Right forelimb (tissue), 1 donor: ENCODE data around the gene C22orf31.
"Not testable (repeated sequence)": the region's sequence is repeated elsewhere in the genome, so short reads cannot be mapped to it uniquely, and the experiment has no call there.

ENCODE experiments used
- DNase-seq: peaks from one replicate; pipeline ENCODE4 v3.0.0-alpha.2; 2018

Gene C22orf31

GRCh38 chr22:29053048-29053702 is 8.5 kb downstream of the C22orf31 start:
- no peak for DNase-seq

DNA sequence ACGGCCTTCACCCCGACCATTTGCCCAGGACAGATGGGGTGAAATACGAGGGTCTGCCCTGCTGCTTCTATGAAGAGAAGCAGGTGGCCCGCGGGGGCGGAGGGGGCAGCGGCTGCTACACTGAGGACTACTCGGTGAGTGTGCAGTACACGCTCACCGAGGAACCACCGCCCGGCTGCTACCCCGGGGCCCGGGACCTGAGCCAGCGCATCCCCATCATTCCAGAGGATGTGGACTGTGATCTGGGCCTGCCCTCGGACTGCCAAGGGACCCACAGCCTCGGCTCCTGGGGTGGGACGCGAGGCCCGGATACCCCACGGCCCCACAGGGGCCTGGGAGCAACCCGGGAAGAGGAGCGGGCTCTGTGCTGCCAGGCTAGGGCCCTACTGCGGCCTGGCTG is 11.2 kb downstream of the C22orf31 start:
- DNase-seq, result no peak

- no peak for DNase-seq
These were observed 11.9 kb downstream of the C22orf31 start for GRCh38 chr22:29049655-29050263.

DNA sequence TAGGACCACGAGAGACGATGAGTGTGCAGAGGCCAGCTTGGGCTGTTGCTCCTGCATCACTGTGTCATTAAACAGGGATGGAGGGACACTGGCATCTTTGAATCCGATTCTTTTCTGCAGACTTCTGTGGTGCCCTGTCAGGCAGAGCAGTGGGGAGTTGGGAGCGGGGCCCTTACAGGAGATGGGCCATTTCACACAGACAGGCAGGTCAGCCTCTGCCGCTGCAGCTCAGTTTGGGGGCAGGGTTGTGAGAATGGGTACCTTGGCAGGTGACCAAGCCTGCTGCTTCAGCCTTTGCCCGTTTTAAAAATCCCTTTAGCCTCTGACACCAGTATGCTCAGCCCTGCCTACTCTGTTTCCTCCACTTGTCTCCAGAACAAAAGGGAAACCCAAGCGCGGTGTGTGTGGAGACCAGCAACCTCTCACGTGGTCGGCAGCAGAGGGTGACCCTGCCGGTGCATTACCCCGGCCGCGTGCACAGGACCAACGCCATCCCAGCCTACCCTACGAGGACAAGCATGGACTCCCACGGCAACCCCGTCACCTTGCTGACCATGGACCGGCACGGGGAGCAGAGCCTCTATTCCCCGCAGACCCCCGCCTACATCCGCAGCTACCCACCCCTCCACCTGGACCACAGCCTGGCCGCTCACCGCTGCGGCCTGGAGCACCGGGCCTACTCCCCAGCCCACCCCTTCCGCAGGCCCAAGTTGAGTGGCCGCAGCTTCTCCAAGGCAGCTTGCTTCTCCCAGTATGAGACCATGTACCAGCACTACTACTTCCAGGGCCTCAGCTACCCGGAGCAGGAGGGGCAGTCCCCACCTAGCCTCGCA is 12.6 kb downstream of the C22orf31 start:
- no peak for DNase-seq

DNA sequence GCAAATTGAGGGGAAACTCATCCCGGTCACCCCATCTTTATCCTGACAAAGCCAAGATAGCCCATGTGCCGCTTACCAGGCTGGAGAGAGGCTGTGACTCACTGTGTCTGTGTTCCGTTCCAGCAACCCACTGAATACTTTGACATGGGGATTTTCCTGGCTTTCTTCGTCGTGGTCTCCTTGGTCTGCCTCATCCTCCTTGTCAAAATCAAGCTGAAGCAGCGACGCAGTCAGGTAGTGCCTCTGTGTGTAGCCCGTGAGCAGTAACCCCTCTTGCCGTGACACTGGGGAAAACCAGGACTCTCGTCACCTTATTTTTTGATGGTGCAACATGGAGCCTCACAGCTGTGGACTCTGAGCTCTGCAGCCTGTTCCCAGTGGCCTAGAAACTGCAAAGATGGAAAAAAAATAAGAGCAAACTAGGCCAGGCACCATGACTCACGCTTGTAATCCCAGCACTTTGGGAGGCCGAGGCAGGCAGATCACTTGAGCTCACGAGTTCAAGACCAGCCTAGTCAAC is 16.9 kb downstream of the C22orf31 start:
- no peak for DNase-seq

DNA sequence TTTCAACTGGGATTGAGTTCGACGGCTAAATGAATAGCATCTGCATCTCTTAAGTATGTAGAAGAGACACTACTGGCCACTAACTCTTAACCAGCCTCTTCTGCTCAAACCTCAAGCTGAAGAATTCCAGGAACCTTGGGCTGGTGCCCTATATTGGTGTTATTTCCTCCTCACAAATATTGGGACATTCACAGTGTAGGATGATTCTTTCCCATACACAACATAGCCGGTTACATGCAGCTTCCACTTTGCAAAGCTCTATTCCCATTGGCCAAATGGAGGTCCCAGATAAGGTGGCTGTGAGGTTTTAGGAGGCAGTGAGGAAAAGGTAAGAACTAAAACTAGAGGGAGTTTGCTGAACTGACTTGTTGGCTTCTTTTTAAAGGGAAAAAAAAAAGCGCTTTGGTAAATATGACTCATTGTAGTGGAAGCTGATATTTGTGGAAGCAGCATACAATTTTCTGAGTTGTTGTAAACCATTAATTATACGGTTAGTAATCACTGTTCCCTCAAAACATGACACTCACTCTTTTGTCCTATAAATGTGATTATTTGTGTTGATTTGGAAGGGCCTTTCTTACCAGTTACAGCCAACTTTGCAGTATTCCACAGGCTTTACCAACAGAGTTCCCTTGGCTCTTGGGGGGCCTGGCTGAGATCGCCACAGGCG is 17.6 kb downstream of the C22orf31 start:
- DNase-seq, result no peak

- no peak for DNase-seq
These were observed 20.2 kb downstream of the C22orf31 start for GRCh38 chr22:29041408-29041807.

- DNase-seq, result peak; percentile 77
These were observed 21.0 kb downstream of the C22orf31 start for GRCh38 chr22:29040385-29041275.

DNA sequence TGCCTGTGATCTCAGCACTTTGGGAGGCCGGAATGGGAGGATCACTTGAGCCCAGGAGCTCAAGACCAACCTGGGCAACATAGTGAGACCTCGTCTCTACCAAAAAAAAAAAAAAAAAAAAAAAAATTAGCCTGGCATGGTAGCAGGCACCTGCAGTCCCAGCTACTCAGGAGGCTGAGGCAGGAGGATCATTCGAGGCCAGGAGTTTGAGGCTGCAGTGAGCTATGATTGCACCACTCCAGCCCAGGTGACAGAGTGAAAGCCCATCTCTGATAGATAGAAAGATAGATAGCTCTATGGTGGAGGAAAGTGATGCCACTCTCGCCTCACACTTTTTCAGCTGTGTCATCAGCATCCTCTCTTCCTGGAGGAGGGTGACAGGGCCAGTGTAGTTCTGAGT is 21.9 kb downstream of the C22orf31 start:
- DNase-seq, result not testable (repeated sequence)

- DNase-seq, result no peak
These were observed 22.5 kb downstream of the C22orf31 start for GRCh38 chr22:29039148-29039547.

DNA sequence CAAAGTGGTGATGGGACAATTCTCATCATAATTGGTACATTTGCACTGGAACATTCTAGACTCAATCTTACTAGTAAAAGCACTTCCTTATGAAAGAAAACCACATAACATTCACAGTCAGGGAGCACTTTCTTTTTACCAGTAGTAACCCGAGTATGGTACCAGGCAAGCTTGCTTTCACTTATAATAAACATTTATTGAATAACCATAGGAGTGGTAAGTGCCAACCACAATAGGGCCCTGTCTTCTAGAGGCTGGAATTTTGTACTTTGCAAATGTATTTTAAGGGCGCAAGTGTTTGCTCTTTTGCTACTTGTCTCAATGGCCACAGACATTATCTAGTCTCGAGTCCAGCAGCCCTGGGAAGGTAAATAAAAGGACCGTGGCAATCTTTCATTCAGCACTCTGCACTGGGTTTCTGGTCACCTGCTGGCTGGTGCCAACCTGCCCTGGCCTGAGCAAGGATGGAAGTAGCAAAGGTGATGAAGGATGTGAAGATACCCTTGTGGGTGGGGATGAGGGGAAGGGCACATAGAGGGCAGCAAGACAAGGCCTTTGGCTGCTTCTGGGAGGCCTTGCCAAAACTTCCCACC is 24.2 kb downstream of the C22orf31 start:
- no peak for DNase-seq

DNA sequence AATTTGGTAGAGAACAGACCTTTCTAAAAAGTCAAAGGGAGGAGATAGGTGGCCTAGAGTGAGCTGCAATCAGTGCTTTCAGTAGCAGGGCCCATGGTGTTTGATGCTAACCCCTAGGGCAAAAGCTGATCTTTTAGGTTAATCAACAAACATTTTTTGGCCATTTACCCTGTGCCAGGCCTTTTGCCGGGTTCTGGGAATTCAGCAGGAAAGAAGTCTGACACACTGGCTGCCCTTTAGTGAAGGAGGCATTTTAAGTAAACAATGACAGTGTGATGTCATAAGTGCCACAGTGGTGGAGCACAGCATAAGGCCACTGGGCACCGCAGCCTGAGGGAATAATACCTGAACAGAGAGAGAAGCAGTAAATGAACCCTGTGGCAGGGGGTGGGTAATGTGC is 29.0 kb downstream of the C22orf31 start:
- no peak for DNase-seq

DNA sequence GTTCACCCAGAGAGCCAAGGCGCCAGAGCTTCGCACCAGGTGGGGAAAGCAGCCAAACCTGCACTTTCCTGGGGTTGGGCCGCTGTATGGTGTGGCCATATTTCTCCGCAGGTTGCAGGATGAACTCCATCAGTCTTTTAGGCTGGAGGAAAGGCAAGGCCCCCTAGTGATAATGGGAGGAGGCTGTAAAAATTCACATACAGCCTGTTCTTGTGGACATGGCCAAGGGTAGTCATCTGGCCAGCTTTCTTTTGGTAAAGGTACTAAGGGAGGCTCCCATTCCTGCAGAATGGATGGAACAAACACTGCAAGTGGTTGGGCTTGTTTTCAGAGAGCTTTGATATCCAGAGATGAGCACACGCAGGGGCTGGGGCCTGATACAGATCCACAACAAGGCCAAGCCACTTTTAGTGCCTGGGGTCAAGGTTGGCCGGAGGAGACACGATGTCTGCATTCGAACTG is 29.6 kb downstream of the C22orf31 start:
- DNase-seq, result no peak

- DNase-seq, result peak; percentile 67
These were observed 30.2 kb downstream of the C22orf31 start for GRCh38 chr22:29031227-29032011.

GRCh38 chr22:29030618-29031226 is 30.9 kb downstream of the C22orf31 start:
- DNase-seq, result peak; percentile 84

GRCh38 chr22:29030016-29030617 is 31.5 kb downstream of the C22orf31 start:
- no peak for DNase-seq

GRCh38 chr22:29029202-29030000 is 32.2 kb downstream of the C22orf31 start:
- DNase-seq, result no peak

DNA sequence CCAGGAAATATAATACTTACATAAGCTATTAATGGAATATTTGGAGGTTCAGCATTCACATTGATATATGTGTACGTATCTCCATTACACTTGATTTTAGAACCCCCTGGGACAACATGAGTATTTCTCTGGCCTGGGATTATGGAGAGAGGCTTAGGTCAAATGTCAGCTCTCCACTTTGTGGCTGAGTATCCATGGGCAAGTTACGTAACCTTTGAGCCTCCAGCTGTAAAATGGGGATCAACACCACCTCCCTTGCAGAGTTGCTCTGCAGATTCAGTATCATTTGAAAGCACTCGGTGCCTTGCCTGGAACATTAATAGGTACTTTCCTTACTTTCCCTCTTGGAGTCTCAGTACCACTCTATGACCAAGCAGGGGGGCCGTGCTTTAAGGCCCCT is 33.2 kb downstream of the C22orf31 start:
- DNase-seq, result no peak

DNA sequence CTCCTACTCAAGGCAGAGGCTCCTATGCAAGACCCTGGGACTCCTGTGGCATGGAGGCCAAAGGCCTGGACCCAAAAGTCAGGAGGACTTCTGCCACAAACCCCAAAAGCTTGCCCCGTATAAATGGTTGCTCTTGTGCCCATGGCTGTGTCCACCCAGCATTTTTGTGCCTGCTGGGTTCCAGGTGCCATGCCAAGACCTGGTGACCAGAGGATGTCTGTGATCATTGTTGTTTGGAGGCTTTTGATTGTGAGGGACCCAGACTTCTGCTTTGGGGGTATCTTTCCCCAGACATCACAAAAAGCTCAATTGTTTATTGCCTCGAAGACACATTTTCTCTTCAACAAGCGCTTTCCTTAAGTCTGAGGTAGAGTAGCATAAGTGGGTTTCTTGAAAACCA is 35.1 kb downstream of the C22orf31 start:
- DNase-seq, result no peak
